SIG-M5 (cell line): ENCODE data around the gene GSTO2.
"Not testable (repeated sequence)": the region's sequence is repeated elsewhere in the genome, so short reads cannot be mapped to it uniquely, and the experiment has no call there.

Source experiments
- DNase-seq: peaks from one replicate; lab custom pipeline; 2025; lab: John Stamatoyannopoulos, UW

Gene GSTO2

DNA sequence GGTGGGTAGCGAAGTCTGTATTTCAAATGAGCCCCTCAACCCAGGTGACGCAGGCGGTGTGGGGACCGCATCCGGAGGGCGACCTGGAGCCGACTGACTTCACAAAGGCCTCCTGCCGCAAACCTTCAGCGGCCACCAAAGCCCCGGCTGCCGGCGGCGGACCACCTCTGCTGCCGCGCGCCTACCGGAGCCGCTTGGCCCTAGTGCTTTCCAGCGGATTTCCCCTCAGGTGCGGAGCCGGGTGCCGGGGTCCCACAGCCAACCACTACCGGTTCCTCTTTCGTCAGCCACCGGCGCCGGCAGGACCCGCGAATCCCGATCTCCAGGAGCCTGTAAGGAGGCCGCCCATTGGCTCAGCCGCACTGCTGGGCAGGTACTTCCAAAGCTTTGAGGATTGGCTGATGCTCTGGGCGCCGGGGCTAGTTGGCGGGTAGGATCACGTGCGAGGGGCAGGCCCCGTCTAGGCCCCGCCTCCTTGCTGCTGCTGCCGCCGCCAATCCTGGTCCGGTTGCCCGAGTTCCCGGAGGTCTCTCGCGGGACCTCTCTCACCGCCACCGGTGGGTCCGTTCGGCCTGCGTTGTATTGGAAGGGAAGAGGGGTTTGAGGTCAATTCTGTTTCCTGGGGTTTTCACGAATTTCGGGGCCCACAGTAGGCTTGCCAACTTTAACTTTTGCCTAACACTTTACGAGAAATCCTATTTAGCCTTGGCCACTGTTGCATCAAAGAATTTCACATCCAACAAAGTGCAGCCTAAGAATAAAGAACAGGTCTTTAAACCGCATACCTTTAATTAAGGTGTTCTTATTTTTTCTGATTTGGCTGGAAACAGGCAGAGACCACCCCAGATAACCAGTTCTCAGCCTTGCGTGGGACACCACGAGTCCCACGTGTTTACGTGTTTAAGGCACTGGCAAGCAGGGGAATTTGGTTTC, at the start of gene GSTO2:
Gene GSTO2 (plus strand): TSS at position 472 of the 933 bp plus-strand sequence. CDS start 5,732 bp downstream, outside the sequence.
- peak; percentile 93 for DNase-seq

DNA sequence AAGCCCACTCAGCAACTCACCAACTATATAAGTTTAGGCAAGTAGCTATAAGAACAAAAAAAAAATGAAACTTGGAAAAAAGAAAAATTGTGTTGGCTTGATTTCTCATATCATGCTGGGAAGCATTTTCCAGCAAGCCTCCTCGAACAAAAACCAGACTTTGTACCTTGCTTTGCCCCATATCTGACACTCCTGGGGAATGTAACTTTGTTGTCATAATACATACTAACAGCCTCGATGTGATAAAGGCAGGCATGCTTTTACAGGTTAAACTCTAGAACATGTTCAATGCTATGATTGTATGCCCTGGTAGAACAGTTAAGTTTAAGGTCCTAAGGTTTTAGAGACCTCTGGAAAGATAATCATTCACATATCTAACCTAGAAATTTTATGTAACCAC, 48.5 kb upstream of the GSTO2 start:
- DNase-seq = no peak

DNA sequence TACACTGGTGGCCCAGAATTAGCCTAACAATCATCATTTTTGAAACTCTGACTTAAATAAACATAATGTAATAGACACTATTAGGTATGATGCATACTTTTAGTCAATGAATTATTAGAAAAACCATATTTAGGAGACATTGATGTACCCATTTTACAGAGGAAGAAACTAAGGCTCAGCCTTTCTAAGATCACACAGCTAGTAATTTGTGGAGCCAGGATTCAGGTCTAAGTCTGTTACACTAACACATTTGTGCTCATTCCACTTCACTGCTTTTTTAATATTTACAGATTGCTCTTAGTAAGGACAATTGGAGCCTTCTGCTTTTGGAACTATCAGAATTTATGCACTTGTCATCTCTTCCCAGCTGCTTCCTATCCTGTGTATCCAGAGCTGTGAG, 45.7 kb upstream of the GSTO2 start:
- DNase-seq = no peak

DNA sequence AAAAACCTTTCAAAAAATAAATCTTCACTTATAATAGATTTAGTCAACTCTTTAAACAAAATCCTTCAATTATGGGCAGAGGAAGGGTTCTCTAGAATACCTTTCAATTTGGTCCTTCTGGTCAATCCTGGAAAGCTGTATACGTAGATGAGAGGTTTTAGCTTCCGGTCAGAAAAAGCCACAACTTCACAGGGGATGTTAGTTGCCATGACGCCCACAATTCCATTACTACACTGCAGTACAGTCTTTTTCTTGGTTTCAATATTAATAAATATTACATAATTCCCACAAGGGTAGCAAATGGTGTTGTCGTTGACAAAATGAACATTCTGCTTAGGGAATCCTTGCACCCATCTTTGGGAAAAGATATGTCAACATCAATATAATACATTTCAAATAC, 38.5 kb upstream of the GSTO2 start:
- no peak for DNase-seq

DNA sequence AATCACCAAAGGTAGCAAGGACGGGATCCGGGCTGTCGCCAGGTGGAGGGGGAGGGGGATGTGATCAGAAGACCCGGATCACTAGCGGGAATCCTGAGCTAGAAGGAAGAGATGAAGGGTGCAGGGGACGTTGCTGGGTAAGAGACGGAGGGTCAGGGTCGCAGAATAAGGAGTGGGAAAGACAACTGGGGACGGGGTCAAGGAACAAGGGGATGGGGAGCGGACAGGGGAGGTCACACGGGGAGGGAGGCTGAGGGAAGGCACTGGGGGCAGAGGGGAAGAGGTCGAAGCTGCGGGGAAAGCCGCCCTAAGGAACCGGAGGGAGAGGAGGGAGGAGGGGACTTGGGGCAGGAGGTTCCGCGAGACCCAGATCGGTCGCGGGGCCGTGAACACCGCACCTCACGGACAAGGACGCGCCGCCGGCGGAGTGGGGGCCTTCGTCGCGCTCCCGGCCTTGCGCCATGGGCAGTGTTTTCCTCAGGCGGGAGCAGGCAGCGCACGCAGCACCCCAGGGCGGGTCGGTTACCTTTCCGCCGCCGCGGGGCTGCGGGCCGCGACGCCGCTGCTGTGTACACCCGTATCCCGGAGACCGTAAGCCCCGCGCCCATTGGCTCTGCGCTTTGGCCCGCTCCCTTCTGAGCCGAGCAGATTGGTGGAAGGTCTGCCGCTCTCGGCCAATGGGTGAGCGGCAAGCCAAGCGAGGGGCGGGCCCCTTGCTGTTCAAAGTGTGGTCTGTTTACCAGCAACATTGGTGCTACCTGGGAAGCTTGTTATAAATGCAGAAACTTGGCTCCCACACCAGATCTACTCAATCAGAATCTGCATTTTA, 37.0 kb upstream of the GSTO2 start, which contains the start of gene CFAP43:
Gene CFAP43 (minus strand): TSS at position 581 of the 829 bp plus-strand sequence. CDS start 118 bp downstream, at position 463.
- peak; percentile 56 for DNase-seq

DNA sequence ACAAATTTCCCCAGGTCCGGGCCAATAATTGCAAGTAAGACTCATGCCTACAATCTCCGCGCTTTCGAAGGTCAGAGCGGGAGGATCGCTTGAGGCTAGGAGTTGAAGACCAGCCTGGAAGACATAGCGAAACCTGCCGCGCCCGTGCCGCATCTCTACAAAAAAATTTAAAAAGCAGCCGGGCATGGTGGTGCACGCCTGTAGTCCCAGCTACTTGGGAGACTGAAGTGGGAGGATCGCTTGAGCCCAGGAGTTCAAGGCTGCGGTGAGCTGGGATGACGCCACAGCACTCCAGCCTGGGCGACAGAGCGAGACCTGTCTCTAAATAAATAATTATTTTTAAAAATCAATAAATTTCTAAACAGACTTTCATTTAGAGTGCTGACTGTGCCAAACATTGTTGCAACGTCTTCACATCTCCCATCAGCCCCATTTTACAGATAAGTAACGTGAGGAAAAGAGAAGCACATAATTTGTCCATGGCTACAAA, 36.3 kb upstream of the GSTO2 start:
- no peak for DNase-seq

DNA sequence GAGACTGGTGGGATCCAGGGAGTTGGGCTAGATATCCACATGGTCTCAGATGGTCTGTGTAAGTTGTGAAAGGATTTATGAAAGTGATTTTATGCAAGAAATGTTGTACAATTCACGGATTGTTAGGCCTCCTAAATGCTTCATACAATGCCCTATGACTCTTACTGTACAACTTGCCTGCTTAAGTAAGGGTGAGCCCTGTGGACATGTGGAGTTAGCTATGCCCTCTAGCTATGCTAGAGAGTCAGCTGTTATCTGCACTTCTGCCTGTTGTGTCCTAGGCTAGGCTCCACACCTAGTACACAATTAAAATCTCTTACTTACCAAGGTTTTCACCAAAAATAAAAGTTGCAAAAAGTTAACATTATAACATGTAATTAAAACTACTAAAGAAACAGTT, 35.2 kb upstream of the GSTO2 start:
- DNase-seq = no peak

DNA sequence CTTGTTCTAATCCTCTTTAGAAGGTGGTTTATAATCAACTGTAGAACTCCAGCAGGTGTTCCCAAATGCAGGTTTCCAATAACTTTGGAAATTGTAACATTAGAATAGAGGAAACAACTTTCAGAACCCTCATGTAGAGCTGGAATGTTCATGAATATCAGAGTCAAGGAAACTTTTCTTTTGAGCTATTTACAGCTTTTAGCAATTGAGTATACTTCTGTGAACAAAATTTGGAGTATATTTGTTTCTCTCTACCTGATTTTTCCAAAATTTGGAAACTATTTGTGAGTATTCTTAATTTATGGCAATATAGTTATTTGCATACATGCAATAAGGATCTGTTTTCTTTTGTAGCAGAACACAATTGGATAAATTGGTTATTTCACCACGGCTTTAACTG, 34.0 kb upstream of the GSTO2 start:
- DNase-seq = no peak

DNA sequence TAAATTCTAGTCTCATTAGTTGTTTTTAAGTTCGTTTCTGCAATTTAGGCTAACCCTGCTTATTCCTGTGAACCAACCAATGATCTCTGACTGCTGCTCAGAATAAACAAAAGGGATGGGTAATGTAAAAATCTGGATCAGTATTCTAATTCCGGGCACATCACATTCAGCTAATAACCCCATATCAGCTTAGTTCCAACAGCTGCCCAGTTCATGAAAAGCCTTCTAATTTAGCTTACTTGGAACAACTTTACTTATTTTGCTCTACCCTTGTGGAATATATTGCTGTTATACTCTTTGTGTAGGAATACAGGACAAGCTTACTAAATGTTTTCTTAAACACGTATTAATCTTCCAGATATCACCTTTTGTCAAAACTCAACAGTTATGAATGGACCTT, 33.2 kb upstream of the GSTO2 start:
- no peak for DNase-seq

DNA sequence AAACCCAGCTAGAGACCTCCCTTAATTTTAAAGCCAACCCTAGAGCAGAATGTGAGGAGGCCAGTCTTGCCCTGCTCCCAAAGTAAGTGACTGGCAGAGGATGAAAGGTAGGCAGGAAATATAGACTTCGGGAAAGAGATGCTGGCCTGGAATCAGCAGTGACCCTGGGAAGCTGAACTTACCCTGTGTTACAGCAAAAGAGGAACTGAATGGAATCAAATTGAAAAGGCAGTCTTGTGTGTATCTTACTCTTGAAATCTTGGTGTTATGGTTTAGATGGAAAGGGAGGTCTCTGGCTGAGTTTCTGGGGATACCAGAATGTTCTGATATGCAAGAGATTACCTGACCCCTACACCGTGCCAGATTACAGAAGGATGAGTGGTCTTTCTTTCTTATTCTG, 28.9 kb upstream of the GSTO2 start:
- no peak for DNase-seq

DNA sequence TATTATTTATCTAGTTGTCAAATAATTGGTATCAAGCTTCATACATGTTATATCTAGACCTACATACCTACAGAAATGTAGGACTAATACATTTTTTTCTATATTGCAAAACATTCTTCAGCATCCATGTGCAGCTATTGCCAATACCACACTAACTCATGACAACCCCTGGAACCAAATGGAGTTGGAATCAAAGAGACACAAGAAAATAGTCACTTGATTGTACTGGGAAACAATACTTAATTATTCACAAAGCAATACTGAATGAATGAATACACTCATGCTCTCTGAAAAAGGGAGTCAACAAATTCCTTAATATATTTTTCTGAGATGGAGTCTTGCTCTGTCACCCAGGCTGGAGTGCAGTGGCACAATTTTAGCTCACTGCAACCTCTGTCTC, 26.4 kb upstream of the GSTO2 start:
- no peak for DNase-seq

DNA sequence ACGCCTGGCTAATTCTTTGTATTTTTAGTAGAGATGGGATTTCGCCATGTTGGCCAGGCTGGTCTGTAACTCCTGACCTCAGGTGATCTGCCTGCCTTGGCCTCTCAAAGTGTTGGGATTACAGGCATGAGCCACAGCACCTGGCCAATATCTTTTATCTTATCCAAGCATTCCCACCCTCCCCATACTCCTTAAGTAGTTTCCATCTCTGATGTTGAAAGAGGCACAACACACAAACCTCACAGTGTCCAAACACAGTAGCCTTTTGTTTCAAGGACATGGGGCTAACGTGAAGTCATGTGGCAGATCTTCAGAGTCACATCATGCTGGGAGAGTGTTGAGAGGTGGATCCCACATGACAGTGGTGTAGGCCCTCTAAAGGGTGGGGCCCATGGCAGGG, 26.0 kb upstream of the GSTO2 start:
- DNase-seq = not testable (repeated sequence)

DNA sequence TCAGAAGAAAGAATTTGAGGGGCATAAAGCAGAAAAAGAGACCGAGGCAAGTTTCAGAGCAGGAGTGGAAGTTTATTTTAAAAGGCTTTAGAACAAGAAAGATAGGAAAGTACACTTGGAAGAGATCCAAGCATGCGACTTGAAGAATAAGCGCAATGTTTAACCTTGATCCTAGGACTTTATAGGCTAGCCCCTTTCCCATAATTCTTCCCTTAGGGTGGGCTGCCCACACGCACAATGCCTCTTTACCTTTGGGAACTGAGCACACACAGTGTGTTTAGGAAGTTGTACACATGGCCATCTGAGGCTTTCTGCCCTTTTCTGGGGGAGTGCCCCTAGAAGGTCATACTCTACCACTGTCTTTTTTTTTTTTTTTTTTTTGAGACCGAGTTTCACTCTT, 25.5 kb upstream of the GSTO2 start:
- DNase-seq = no peak

DNA sequence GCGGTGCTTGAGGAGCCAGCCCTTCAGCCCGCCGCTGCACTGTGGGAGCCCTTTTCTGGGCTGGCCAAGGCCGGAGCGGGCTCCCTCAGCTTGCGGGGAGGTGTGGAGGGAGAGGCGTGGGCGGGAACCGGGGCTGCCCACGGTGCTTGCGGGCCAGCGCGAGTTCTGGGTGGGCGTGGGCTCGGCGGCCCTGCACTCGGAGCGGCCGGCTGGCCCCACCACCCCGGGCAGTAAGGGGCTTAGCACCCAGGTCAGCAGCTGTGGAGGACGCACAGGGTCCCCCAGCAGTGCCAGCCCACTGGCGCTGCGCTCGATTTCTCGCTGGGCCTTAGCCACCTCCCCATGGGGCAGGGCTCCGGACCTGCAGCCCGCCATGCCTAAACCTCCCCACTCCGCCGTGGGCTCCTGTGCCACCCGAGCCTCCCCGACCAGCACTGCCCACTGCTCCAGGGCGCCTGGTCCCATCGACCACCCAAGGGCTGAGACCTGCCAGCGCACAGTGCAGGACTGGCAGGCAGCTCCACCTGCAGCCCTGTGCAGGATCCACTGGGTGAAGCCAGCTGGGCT, 23.8 kb upstream of the GSTO2 start:
- no peak for DNase-seq

DNA sequence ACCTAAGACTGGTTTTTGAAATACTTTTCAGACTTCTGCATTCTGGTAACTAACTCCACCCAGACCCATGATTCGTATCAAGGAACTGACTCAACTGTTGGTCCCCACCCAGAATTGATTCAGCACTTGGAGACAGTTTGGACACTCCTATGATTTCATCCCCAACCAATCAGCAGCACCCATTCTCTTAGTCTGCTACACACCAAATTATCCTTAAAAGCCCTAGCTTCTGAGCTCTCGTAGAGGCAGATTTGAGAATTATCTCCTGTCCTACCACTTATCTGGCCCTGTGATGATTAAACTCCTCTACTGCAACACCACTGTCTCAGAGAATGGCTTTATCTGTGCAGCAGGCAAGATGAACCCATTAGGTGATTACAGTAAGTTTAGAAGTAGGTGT, 22.0 kb upstream of the GSTO2 start:
- no peak for DNase-seq

DNA sequence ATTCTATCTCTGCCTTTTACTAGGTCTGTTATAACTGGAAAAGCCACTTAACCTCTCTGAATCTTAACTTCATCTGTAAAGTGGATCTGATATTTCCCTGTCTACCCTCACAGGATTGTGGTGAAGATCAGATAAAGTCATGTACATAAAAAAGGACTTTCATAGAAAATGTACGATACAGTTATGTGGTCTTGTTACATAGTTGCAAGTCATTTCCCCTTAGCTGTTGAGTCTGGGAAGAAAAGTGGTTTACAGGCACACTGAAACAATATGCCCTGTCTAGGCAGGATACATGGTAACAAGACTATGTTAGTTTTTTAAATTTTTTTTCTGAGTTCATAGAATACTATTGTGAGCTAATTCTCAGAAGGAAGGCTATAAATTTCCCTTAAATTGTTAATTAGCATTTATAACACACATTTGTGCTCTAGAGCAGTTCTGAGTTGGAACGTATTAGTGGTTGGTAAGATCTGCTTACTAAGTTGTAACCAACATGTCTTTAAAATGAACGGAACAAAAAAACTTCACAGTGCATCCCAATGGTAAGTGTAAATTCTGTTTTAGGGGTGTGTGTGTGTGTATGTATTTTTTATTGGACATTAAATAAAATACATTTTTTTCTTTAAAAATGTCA, 21.4 kb upstream of the GSTO2 start:
- DNase-seq = no peak

DNA sequence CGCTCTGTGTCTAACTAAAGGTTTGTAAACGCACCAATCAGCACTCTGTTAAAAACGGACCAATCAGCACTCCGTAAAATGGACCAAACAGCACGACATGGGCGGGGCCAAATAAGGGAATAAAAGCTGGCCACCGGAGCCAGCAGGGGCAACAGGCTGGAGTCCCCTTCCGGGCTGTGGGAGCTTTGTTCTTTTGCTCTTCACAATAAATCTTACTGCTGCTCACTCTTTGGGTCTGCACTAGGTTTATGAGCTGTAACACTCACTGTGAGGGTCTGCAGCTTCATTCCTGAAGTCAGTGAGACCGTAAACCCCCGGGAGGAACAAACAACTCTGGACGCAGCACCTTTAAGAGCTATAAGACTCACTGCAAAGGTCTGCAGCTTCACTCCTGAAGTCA, 20.1 kb upstream of the GSTO2 start:
- not testable (repeated sequence) for DNase-seq

DNA sequence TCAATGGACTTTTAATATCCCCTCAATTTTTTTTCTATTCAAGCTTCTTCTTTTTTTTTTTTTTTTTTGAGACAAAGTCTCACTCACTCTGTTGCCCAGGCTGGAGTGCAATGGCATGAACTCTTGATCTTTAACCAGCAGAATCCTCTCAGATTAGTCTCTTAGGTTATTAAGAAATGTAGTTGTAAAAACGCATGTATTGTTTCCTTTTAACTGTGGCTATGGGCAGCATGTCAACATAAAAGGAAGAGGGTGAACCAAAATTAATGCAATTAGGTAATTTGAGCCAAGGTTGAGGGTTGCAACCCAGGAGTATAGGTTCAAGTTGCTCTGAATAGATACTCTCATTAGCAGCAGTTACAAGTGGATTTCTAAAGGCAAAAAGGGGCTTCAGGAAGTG, 18.6 kb upstream of the GSTO2 start:
- no peak for DNase-seq

DNA sequence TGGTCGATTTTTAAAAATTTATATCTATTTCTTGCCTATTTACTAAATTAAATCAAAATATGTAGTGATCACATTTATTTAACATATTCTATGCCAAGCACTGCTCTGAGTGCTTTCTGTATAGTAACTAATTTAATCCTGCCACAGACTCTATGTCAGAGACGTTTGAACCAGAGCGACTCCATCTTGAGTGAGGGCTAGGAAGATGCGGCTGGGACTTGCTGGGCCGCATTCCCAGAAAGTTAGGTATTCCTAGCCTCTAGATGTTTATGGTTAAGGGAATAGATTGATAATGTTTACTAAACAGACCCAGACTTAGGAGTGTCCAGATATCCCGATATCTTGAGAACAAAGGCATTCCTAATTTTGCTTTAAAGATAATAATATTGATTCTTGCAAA, 17.5 kb upstream of the GSTO2 start:
- no peak for DNase-seq

DNA sequence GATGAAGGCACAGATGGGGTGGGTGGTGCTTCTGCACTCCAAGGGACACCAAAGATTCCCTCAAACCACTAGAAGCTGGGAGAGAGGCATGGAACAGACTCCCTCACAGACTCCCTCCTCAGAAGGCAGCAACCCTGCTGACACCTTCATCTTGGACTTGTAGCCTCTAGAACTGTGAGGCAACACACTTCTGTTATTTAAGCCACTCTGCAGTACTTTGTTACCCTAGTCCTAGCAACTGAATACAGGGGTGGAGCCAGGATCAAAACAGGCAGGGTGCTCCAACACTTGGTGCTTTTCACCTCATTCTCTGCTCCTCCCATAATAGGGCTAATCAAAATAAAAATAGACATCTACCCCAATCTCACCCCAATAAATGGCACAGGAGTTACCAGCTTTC, 16.6 kb upstream of the GSTO2 start:
- DNase-seq = no peak

DNA sequence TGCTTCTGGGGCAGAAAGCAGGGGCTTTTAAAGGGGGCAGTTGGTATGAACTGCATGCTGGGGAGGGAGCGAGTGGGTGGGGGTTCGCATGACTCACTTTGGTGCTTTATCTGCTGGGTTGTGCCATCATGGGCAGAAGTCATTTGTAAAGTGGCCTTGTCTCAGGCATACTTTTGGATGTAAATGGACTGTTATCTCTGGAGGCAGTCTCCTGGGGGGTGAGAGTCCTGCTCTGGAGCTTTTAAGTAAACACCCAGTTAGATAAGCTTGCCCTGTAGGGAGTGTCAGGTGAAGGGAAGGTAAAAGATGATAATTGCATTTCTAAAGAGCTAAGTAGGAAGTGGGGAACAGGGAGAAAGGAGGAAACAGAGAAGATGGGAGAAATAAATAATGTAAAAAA, 15.9 kb upstream of the GSTO2 start:
- no peak for DNase-seq
